Psoas muscle (tissue), 8 donors: ENCODE measurements around the gene MAFF. TPM values are rescaled to one million over a fixed set of nuclear protein-coding genes. Genes with fewer than 3 reads are reported as not detected.
A peak's percentile ranks its signal among the peaks of the same experiment; 100 is the strongest.

Source experiments
- ATAC-seq, 4 donors: fragments of 200-7000 bp; cut with Tn5 transposase; one replicate each; pipeline ENCODE4 v1.9.1; 2020; ENCODE audit warnings: moderate library complexity in 3 of 4, mild to moderate bottlenecking in 2 of 4
- DNase-seq, 2 donors: peaks; one replicate each; pipeline ENCODE4 v3.0.0-alpha.2; 2020
- H3K27ac ChIP-seq: fragments of 200-600 bp; one replicate; pipeline ENCODE4 v1.8.0; 2022
- H3K27me3 ChIP-seq, 3 donors: fragments of 200-600 bp in 1 of 3; one replicate each; pipeline versions ENCODE4 v1.6.1 to v1.8.0; 2013 to 2022; ENCODE audit warnings: low read length in 2 of 3, mild to moderate bottlenecking in 2 of 3, moderate library complexity in 1 of 3; ENCODE audit not compliant: insufficient read depth in 3 of 3
- H3K36me3 ChIP-seq, 2 donors: fragments of 200-600 bp in 1 of 2; one replicate each; pipeline versions ENCODE4 v1.6.1 to v1.8.0; 2013 to 2022; ENCODE audit warnings: low read depth in 1 of 2, mild to moderate bottlenecking in 1 of 2, moderate library complexity in 1 of 2; ENCODE audit not compliant: insufficient read depth in 1 of 2
- H3K4me1 ChIP-seq: fragments of 200-600 bp; one replicate; pipeline ENCODE4 v1.8.0; 2022
- H3K4me3 ChIP-seq: fragments of 200-600 bp; one replicate; pipeline ENCODE4 v1.8.0; 2022; ENCODE audit warnings: mild to moderate bottlenecking
- H3K9me3 ChIP-seq: fragments of 200-600 bp; one replicate; pipeline ENCODE4 v1.8.0; 2022
- CTCF ChIP-seq: fragments of 200-600 bp; IDR thresholded peaks from one replicate; pipeline ENCODE4 v1.8.0; 2022; ENCODE audit warnings: antibody characterized with exemption
- WGBS, 3 donors: extraction: QIAGEN DNeasy Blood & Tissue Kit; methylation state at CpG; one replicate each; pipeline versions ENCODE4 v1.1.6 to v1.1.7; 2013; 5-methylcytosine and 5-hydroxymethylcytosine counted together
- intact Hi-C, 2 donors: fragments of 100-400 bp; cut with DNase I; formaldehyde crosslinking; loops; one replicate each; pipeline versions ENCODE4 v1.11.0 to v1.14.2; 2022
- polyA plus RNA-seq, 3 donors: library from polyadenylated mRNA; stranded (reverse); fragments of 200-250 nt; gene quantifications; one replicate each; pipeline ENCODE4 v1.2.3, GENCODE V29; 2013
- total RNA-seq, 4 donors: library from RNA; stranded (reverse); fragmentation: NEBNext Ultra II Directional in 2 of 4; extraction: Animal tissue kit (Norgen Biotek cat#: 25700) in 2 of 4; gene quantifications; one replicate each; pipeline versions ENCODE4 v1.2.1 to v1.2.4, GENCODE V29; 2021 to 2023
- donor health status: healthy with polysubstance abuse.
- donor health status: DM: no; HTN: no; CAD: no; lungs with moderate emphysema.
- donor health status: Bipolar disorder and iron deficiency.
- donor health status: healthy.
- donor health status: DM: yes; HTN: yes; CAD: no.
- donor health status: DM: no; HTN: no; CAD: no.
- donor health status: DM: no; HTN: no; CAD: no.
- donor health status: DM: yes; HTN: yes; CAD: no.

Gene MAFF
- total and polyA plus RNA-seq, 7 donors, result 5.7 to 118 (median 28.1) TPM

GRCh38 chr22:38257181-38257580 lies 55.4 kb downstream of the MAFF start:
- peak overlapping the region; percentile 59 for H3K27ac ChIP-seq
- no peak for TF ChIP-seq CTCF
- WGBS, 3 donors, result 21 to 39% (median 26%) methylated on average over 14 of the region's 14 CpGs
- H3K4me3 ChIP-seq, result peak overlapping the region; percentile 15
- H3K4me1 ChIP-seq, result peaks cover 73% of the 10 kb centered on the region
- DNase-seq (no peak), ATAC-seq (peak in 1 of 4 donors; percentile 25)
- no peaks in the 10 kb centered on the region for H3K27me3 ChIP-seq
- no peaks in the 10 kb centered on the region for H3K36me3 ChIP-seq
- H3K9me3 ChIP-seq, result no peaks in the 10 kb centered on the region
- intact Hi-C loops, result no loop called here

GRCh38 chr22:38257650-38258250 lies 56.0 kb downstream of the MAFF start:
- WGBS, 3 donors, result 64 to 72% (median 68%) methylated on average over 4 of the region's 4 CpGs
- DNase-seq, result no peak
- Histone ChIP-seq H3K4me3 (peak overlapping the region; percentile 15), H3K27ac (peak overlapping the region; percentile 59), H3K27me3 (no peaks in the 10 kb centered on the region), H3K9me3 (no peaks in the 10 kb centered on the region), H3K36me3 (no peaks in the 10 kb centered on the region), H3K4me1 (peaks cover 78% of the 10 kb centered on the region)
- TF ChIP-seq CTCF, result no peak
- intact Hi-C loops, result no loop called here
- ATAC-seq, result no peak

- peak in 1 of 4 donors; percentile 17 for ATAC-seq
- no peak overlapping the region for H3K4me3 ChIP-seq
- H3K27me3 ChIP-seq, result no peaks in the 10 kb centered on the region
- DNase-seq, result no peak
- 21 to 48% (median 26%) methylated on average over 8 of the region's 8 CpGs for WGBS, 3 donors
- H3K27ac ChIP-seq, result peak overlapping the region; percentile 59
- no peaks in the 10 kb centered on the region for H3K9me3 ChIP-seq
- TF ChIP-seq CTCF, result no peak
- H3K4me1 ChIP-seq, result peaks cover 77% of the 10 kb centered on the region
- peaks cover 0 to 9% of the 10 kb centered on the region in 2 donors for H3K36me3 ChIP-seq
- intact Hi-C loops, result no loop called here
These were observed 57.1 kb downstream of the MAFF start for GRCh38 chr22:38258895-38259294.

- Histone ChIP-seq H3K4me1 (peaks cover 73% of the 10 kb centered on the region), H3K27ac (peak overlapping the region; percentile 50), H3K27me3 (no peaks in the 10 kb centered on the region), H3K4me3 (no peak overlapping the region), H3K36me3 (peaks cover 0 to 10% of the 10 kb centered on the region in 2 donors), H3K9me3 (no peaks in the 10 kb centered on the region)
- ATAC-seq (no peak), DNase-seq (no peak)
- 76 to 82% (median 80%) methylated on average over 8 of the region's 8 CpGs for WGBS, 3 donors
- intact Hi-C loops, result no loop called here
- TF ChIP-seq CTCF, result no peak
These were observed 57.6 kb downstream of the MAFF start for GRCh38 chr22:38259370-38259769.
